NCI-H1105 treated with DMSO at 0.1 percent for 48 hours (cell line): Measurements from ENCODE around the gene VOPP1.
A peak's percentile ranks its signal among the peaks of the same experiment; 100 is the strongest.

Source experiments
- DNase-seq: peaks from one replicate; lab custom pipeline; 2025; lab: John Stamatoyannopoulos, UW

The VOPP1 gene

GRCh38 chr7:55532150-55532917 is 40.0 kb downstream of the VOPP1 start:
- no peak for DNase-seq

GRCh38 chr7:55531536-55531935 is 40.8 kb downstream of the VOPP1 start:
- no peak for DNase-seq

GRCh38 chr7:55527307-55527706 is 45.0 kb downstream of the VOPP1 start:
- DNase-seq = peak; percentile 38

GRCh38 chr7:55526770-55527169 is 45.5 kb downstream of the VOPP1 start:
- DNase-seq = peak; percentile 52

- DNase-seq = no peak
Observed at GRCh38 chr7:55526329-55526728, 46.0 kb downstream of the VOPP1 start.

- no peak for DNase-seq
Observed at GRCh38 chr7:55524558-55525310, 47.6 kb downstream of the VOPP1 start.

- no peak for DNase-seq
Observed at GRCh38 chr7:55523366-55523765, 48.9 kb downstream of the VOPP1 start.

GRCh38 chr7:55521917-55522902 is 50.1 kb downstream of the VOPP1 start:
- peak; percentile 32 for DNase-seq

GRCh38 chr7:55521512-55521911 is 50.8 kb downstream of the VOPP1 start:
- DNase-seq = no peak

- no peak for DNase-seq
Observed at GRCh38 chr7:55520426-55521140, 51.7 kb downstream of the VOPP1 start.

- DNase-seq = no peak
Observed at GRCh38 chr7:55518836-55519235, 53.5 kb downstream of the VOPP1 start.

- no peak for DNase-seq
Observed at GRCh38 chr7:55517936-55518689, 54.2 kb downstream of the VOPP1 start.

GRCh38 chr7:55517191-55517633 is 55.1 kb downstream of the VOPP1 start:
- no peak for DNase-seq

- DNase-seq = no peak
Observed at GRCh38 chr7:55516409-55516808, 55.9 kb downstream of the VOPP1 start.

- DNase-seq = no peak
Observed at GRCh38 chr7:55515569-55516279, 56.6 kb downstream of the VOPP1 start.

GRCh38 chr7:55514546-55515265 is 57.6 kb downstream of the VOPP1 start:
- no peak for DNase-seq

GRCh38 chr7:55513868-55514267 is 58.4 kb downstream of the VOPP1 start:
- DNase-seq = no peak

- DNase-seq = peak; percentile 17
Observed at GRCh38 chr7:55512635-55513191, 59.6 kb downstream of the VOPP1 start.

GRCh38 chr7:55510621-55511020 is 61.7 kb downstream of the VOPP1 start:
- no peak for DNase-seq
